OCI-LY3 (cell line): ENCODE results near the gene RILPL1.
"Not testable (repeated sequence)": the region's sequence is repeated elsewhere in the genome, so short reads cannot be mapped to it uniquely, and the experiment has no call there.

Source experiments
- H2AFZ ChIP-seq: fragments of 200-600, 300-600 bp; shearing (Covaris generic); 2 replicates; pipeline ENCODE4 v1.6.0; 2014; ENCODE audit warnings: antibody characterized with exemption, low read depth, low read length
- H3K27ac ChIP-seq: fragments of 200-600, 300-600 bp; sonication (generic); 2 replicates; pipeline ENCODE4 v1.5.1; 2014; ENCODE audit warnings: mild to moderate bottlenecking, low read length, moderate library complexity, mixed read lengths
- H3K27me3 ChIP-seq: fragments of 200-600, 300-600 bp; sonication (generic); 2 replicates; pipeline ENCODE4 v1.6.1; 2014; ENCODE audit warnings: low read depth, low read length, mixed read lengths
- H3K36me3 ChIP-seq: fragments of 200-600, 300-600 bp; sonication (generic); replicated peaks from 2 replicates; pipeline ENCODE3; 2014; ENCODE audit warnings: low read depth, low read length, mixed read lengths
- H3K4me1 ChIP-seq: fragments of 300-600, 200-600 bp; sonication (generic); 2 replicates; pipeline ENCODE4 v1.6.1; 2014; ENCODE audit warnings: low read length, mixed read lengths
- H3K4me2 ChIP-seq: fragments of 200-600, 300-600 bp; sonication (generic); 2 replicates; pipeline ENCODE4 v1.6.1; 2014; ENCODE audit warnings: low read length, mixed read lengths
- H3K4me3 ChIP-seq: fragments of 300-600, 200-600 bp; sonication (generic); 2 replicates; pipeline ENCODE4 v1.5.1; 2014; ENCODE audit warnings: antibody characterized with exemption, mild to moderate bottlenecking, low read length, moderate library complexity
- H3K79me2 ChIP-seq: fragments of 300-600, 200-600 bp; shearing (Covaris generic); 2 replicates; pipeline ENCODE4 v1.6.1; 2014; ENCODE audit warnings: mild to moderate bottlenecking, low read length, mixed read lengths
- H3K9ac ChIP-seq: fragments of 300-600, 200-600 bp; shearing (Covaris generic); 2 replicates; pipeline ENCODE4 v1.6.0; 2014; ENCODE audit warnings: mild to moderate bottlenecking, low read length, moderate library complexity
- H3K9me3 ChIP-seq: fragments of 200-600, 300-600 bp; shearing (Covaris generic); 2 replicates; pipeline ENCODE4 v1.6.1; 2014; ENCODE audit warnings: low read length, mixed read lengths; ENCODE audit not compliant: insufficient read depth
- H4K20me1 ChIP-seq: fragments of 200-600, 300-600 bp; sonication (generic); 2 replicates; pipeline ENCODE4 v1.6.1; 2016; ENCODE audit warnings: low read length, mixed read lengths; ENCODE audit not compliant: insufficient read depth
- EZH2phosphoT487 ChIP-seq: fragments of 200-600 bp; shearing (Covaris generic); IDR thresholded peaks from 2 replicates; pipeline ENCODE4 v1.6.1; 2018; ENCODE audit warnings: antibody characterized with exemption, mixed run types, low read depth
- TF ChIP-seq, protein P1 (sequence below): fragments of 200-600, 300-600 bp; sonication (generic); IDR thresholded peaks from 2 replicates; pipeline ENCODE4 v1.5.1; 2014; ENCODE audit warnings: antibody characterized with exemption, low read length, low read depth

RILPL1 gene, protein sequence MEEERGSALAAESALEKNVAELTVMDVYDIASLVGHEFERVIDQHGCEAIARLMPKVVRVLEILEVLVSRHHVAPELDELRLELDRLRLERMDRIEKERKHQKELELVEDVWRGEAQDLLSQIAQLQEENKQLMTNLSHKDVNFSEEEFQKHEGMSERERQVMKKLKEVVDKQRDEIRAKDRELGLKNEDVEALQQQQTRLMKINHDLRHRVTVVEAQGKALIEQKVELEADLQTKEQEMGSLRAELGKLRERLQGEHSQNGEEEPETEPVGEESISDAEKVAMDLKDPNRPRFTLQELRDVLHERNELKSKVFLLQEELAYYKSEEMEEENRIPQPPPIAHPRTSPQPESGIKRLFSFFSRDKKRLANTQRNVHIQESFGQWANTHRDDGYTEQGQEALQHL

DNA sequence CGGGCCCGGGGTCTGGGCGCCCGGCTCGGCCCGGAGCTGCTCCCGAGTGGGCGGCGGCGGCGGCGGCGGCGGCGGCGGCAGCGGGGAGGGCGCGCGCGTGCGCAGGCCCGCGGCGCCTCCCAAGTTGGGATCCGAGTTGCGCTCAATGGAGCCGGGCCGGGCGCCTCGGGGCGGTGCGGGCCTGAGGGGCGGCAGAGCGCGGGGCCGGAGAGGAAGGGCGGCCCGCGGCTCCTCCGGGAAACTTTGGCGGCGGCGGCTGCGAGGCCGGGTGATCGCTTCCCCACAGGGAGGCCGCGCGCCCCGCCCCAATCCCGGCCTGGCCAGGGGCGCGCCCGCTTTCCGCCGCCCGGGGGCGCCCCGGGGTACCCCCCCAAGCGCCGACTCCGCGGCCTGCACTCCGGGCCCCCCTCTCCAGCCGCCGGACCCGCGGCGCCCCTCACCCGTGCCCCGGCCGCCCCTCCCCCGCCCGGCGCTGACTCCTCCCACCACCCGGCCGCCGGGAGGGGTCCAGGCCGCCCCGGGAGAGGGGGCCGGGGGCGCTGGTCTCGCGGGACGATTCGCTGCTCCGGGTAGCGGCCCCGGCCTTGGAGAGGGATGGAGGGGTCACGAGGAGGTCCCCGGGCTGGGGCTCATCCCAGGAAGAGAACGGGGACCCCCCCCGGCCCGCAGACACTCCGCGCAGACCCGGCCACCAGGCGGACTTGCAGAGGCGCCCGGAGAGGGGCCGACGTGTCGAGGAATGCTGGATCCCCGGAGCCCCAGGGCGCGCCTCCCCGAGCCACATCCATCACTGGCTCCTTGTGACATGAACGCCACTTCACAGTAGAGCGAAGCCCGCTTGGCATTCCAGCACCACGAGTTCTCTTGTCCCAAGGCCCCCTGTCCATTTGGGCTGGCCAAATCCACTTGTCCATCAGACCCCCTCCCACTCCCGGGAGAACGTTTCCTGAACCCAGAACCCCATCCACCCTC, at the start of gene RILPL1:
Gene RILPL1 (minus strand): TSS at position 48 of the 972 bp plus-strand sequence. CDS start 237 bp downstream, outside the sequence.
- peak within 1 kb of the TSS; percentile 58 for H3K9ac ChIP-seq

DNA sequence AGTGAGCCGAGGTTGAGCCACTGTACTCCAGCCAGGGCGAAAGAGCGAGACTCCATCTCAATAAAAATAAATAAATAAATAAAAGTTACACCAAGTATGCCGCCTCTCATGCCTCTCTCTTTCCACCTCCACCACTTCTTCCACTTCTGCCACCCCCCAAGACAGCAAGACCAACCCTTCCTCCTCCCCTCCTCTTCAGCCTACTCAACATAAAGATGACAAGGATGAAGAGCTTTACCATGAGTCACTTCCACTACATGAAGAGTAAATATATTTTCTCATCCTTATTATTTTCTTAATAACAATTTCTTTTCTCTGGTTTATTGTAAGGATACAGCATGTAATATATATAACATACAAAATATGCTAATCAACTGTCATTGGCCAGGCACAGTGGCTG, 47.3 kb upstream of the RILPL1 start:
- no peak overlapping the region for H3K4me2 ChIP-seq
- H3K9ac ChIP-seq: no peak overlapping the region
- no peak overlapping the region for H2AFZ ChIP-seq
- H3K27ac ChIP-seq: no peak overlapping the region
- peaks cover 20% of the 10 kb centered on the region for H3K4me1 ChIP-seq
- H3K79me2 ChIP-seq: peaks cover 34% of the 10 kb centered on the region
- no peak overlapping the region for H3K4me3 ChIP-seq
- TF ChIP-seq, protein P1, sequence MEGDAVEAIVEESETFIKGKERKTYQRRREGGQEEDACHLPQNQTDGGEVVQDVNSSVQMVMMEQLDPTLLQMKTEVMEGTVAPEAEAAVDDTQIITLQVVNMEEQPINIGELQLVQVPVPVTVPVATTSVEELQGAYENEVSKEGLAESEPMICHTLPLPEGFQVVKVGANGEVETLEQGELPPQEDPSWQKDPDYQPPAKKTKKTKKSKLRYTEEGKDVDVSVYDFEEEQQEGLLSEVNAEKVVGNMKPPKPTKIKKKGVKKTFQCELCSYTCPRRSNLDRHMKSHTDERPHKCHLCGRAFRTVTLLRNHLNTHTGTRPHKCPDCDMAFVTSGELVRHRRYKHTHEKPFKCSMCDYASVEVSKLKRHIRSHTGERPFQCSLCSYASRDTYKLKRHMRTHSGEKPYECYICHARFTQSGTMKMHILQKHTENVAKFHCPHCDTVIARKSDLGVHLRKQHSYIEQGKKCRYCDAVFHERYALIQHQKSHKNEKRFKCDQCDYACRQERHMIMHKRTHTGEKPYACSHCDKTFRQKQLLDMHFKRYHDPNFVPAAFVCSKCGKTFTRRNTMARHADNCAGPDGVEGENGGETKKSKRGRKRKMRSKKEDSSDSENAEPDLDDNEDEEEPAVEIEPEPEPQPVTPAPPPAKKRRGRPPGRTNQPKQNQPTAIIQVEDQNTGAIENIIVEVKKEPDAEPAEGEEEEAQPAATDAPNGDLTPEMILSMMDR: no peak
- TF ChIP-seq EZH2phosphoT487: no peak
- H4K20me1 ChIP-seq: peaks cover 6% of the 10 kb centered on the region; the same call in 1 of the 2 replicates
- no peaks in the 10 kb centered on the region for H3K9me3 ChIP-seq
- H3K27me3 ChIP-seq: no peaks in the 10 kb centered on the region
- peaks cover 4% of the 10 kb centered on the region for H3K36me3 ChIP-seq

More for the DNA sequence above, at the start of gene RILPL1:
- H2AFZ ChIP-seq: peak within 1 kb of the TSS; percentile 69
- H3K4me1 ChIP-seq: peaks cover 21% of the 10 kb centered on the region
- peaks cover 32% of the 10 kb centered on the region for H3K27me3 ChIP-seq
- H3K4me2 ChIP-seq: peak within 1 kb of the TSS; percentile 70
- H3K9me3 ChIP-seq: no peaks in the 10 kb centered on the region
- TF ChIP-seq, protein P1: no peak
- TF ChIP-seq EZH2phosphoT487: no peak
- no peaks in the 10 kb centered on the region for H3K36me3 ChIP-seq
- no peak within 1 kb of the TSS for H3K27ac ChIP-seq
- peaks cover 4% of the 10 kb centered on the region; the same call in 1 of the 2 replicates for H4K20me1 ChIP-seq
- H3K4me3 ChIP-seq: peak within 1 kb of the TSS; percentile 79
- H3K79me2 ChIP-seq: no peaks in the 10 kb centered on the region

- peaks cover 16% of the 10 kb centered on the region for H3K79me2 ChIP-seq
- H3K9ac ChIP-seq, H3K27ac ChIP-seq, H3K27me3 ChIP-seq, H3K4me2 ChIP-seq, H3K9me3 ChIP-seq, H3K4me3 ChIP-seq, H4K20me1 ChIP-seq, H3K36me3 ChIP-seq, H2AFZ ChIP-seq: not testable (repeated sequence)
- H3K4me1 ChIP-seq: peaks cover 15% of the 10 kb centered on the region
These were observed 45.3 kb upstream of the RILPL1 start for GRCh38 chr12:123578829-123579228.

DNA sequence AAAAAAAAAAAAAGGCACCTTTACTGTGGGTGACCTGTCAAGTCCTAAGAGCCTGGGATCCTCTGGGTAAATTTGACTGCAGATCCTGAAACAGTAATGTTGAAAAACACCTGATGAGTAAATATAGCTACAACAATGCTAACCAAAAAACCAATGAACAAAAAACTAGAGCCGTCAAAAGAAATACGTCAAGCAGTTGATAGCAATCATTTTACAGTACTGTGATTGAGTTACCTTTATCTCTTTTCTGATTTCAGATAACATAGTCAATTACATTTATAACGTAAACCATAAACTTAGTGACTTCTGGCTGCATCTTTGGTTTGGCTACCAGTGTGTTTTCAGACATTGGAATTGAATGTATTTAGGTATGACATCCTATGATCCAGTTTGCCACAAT, 44.7 kb upstream of the RILPL1 start:
- Histone ChIP-seq H3K4me3 (no peak overlapping the region), H3K9me3 (no peaks in the 10 kb centered on the region)

More for the DNA sequence above, 44.7 kb upstream of the RILPL1 start:
- Histone ChIP-seq H3K4me2 (no peak overlapping the region), H4K20me1 (no peaks in the 10 kb centered on the region), H3K4me1 (peaks cover 14% of the 10 kb centered on the region), H3K9ac (no peak overlapping the region), H3K79me2 (peaks cover 10% of the 10 kb centered on the region), H3K27ac (no peak overlapping the region), H2AFZ (no peak overlapping the region), H3K27me3 (no peaks in the 10 kb centered on the region), H3K36me3 (no peaks in the 10 kb centered on the region)
- no peak for TF ChIP-seq EZH2phosphoT487
- TF ChIP-seq, protein P1: no peak
